Measurements from ENCODE around the gene PRRX2. TPM values are rescaled to one million over a fixed set of nuclear protein-coding genes. Genes with fewer than 3 reads are reported as not detected.
A peak's percentile ranks its signal among the peaks of the same experiment; 100 is the strongest.
"Not testable (repeated sequence)": the region's sequence is repeated elsewhere in the genome, so short reads cannot be mapped to it uniquely, and the experiment has no call there.

PRRX2 gene
- total and polyA plus RNA-seq, 2 of the 4 experiments (the other 2 are of a cell fraction), result 12.7 to 35.5 TPM

- H3K36me3 ChIP-seq (ENCODE audit: control insufficient read depth, insufficient read depth, low read length); H3K56ac ChIP-seq (ENCODE audit: extremely low read depth, insufficient read depth, low read length); in situ Hi-C loops (cut with MboI; ENCODE audit: low sequenced_read_pairs); H3K9ac ChIP-seq (ENCODE audit: low read depth, low read length); H2AK9ac ChIP-seq (replicated peaks; ENCODE audit: low read depth, low read length, poor library complexity); BruUV-seq (replicated peaks); H3K79me1 ChIP-seq (ENCODE audit: low read depth in 1 of 2, low read length in 2 of 2); H3K27me3 ChIP-seq (ENCODE audit: control insufficient read depth, insufficient read depth, low read length); H3K4me3 ChIP-seq (ENCODE audit: insufficient read depth, low read depth, low read length); POLR2A ChIA-PET (ENCODE audit: unreplicated experiment); dilution Hi-C loops (cut with HindIII; ENCODE audit: low sequenced_read_pairs, unreplicated experiment); H4K20me1 ChIP-seq (ENCODE audit: insufficient read depth, low read length); H3K9me3 ChIP-seq (ENCODE audit: control insufficient read depth, insufficient read depth, low read length); H2AFZ ChIP-seq (replicated peaks; ENCODE audit: low read length, poor library complexity): not testable (repeated sequence)
- H3K4me1 ChIP-seq (ENCODE audit: control insufficient read depth, insufficient read depth, low read length), result peaks cover 18% of the 10 kb centered on the region
- DNase-seq (peak; percentile 97), ATAC-seq (ENCODE audit: low read depth) (peak; percentile 58)
- peak overlapping the region; percentile 85; the same call in 1 of the 2 replicates for H3K4me2 ChIP-seq (ENCODE audit: low read depth, low read length)
- H3K18ac ChIP-seq (ENCODE audit: low read depth, low read length), result peak overlapping the region; percentile 97
- H3K23ac ChIP-seq (ENCODE audit: low read depth, low read length), result peak overlapping the region; percentile 90; the same call in 1 of the 2 replicates
- H3K27ac ChIP-seq (ENCODE audit: insufficient read depth, low read length), result peak overlapping the region; percentile 98
- peak overlapping the region; percentile 96; the same call in 1 of the 2 replicates for H4K5ac ChIP-seq (ENCODE audit: low read depth, low read length)
- intact Hi-C loops (cut with micrococcal nuclease), result loop anchor here (2.0 kb wide), 1 partner anchor 14 kb away; no protein-coding TSS in a partner anchor
- H2AK5ac ChIP-seq (ENCODE audit: low read depth, low read length), result peak overlapping the region; percentile 73; the same call in 1 of the 2 replicates
- H4K91ac ChIP-seq (ENCODE audit: insufficient read depth, low read depth, low read length), result peak overlapping the region; percentile 95
- CTCF ChIA-PET, result interaction anchor here (0.7 to 2.8 kb wide), 3 partner anchors 25 to 50 kb away, joined by 3 to 13 read pairs (median 4); no protein-coding TSS in a partner anchor
- H3K14ac ChIP-seq (replicated peaks; ENCODE audit: low read depth, low read length), result peak overlapping the region; percentile 86; the same call in 1 of the 2 replicates
- peak overlapping the region; percentile 93 for H3K4ac ChIP-seq (ENCODE audit: low read depth, low read length)
- peak overlapping the region; percentile 77; the same call in 1 of the 3 replicates for H2BK15ac ChIP-seq (ENCODE audit: low read depth, low read length)
- peaks cover 15% of the 10 kb centered on the region for H3K9me1 ChIP-seq (ENCODE audit: insufficient read depth, low read length)
- H2BK120ac ChIP-seq (ENCODE audit: low read depth, low read length), result peak overlapping the region; percentile 95
- peak; percentile 35; the same call in 1 of the 2 replicates for TF ChIP-seq NFE2L2 (IDR thresholded peaks at IDR 0.05; ENCODE audit: low read depth, low read length)
- peak; percentile 91 for TF ChIP-seq CEBPB (IDR thresholded peaks at IDR 0.05; ENCODE audit: low read depth, low read length)
- peak; percentile 88 for TF ChIP-seq FOS (IDR thresholded peaks at IDR 0.05; ENCODE audit: low read depth, low read length)
- peak overlapping the region; percentile 87; the same call in 1 of the 2 replicates for H2BK20ac ChIP-seq (ENCODE audit: low read depth, low read length)
- WGBS, 2 experiments (ENCODE audit: extremely low coverage in 2 of 2, insufficient read length in 1 of 2), result 0% methylated on average over 3 of the region's 13 CpGs; no CpG with 5 or more reads in 1 of the 2 experiments
- H2BK5ac ChIP-seq (ENCODE audit: low read depth, low read length, poor library complexity, severe bottlenecking), result peak overlapping the region; percentile 98
- peak overlapping the region; percentile 48 to 91; a peak in 3 of 4 replicates for H4K8ac ChIP-seq (ENCODE audit: low read depth in 2 of 2, low read length in 2 of 2)
These were observed 97.0 kb downstream of the PRRX2 start for GRCh38 chr9:129762370-129762984.

Measured in IMR-90 (cell line).